ENCODE results near the gene LPP. TPM values are rescaled to one million over a fixed set of nuclear protein-coding genes. Genes with fewer than 3 reads are reported as not detected.

The LPP gene
- total RNA-seq, 6 donors from 2014 or later = 86.0 to 196 (median 160) TPM

- no peak for ATAC-seq (ENCODE audit: low FRiP score in 2 of 2)
- H3K9me3 ChIP-seq = no peaks in the 10 kb centered on the region
- no peak overlapping the region for H3K4me3 ChIP-seq
- H3K4me1 ChIP-seq = peaks cover 0 to 8% (median 7%) of the 10 kb centered on the region in 4 donors
- H3K36me3 ChIP-seq = peaks cover 0 to 5% (median 0%) of the 10 kb centered on the region in 4 donors
- H3K27ac ChIP-seq = no peak overlapping the region
- TF ChIP-seq EP300 (IDR thresholded peaks at IDR 0.05) (no peak), POLR2AphosphoS5 (IDR thresholded peaks at IDR 0.05) (no peak), CTCF (IDR thresholded peaks at IDR 0.05) (no peak), POLR2A (IDR thresholded peaks at IDR 0.05) (no peak)
- DNase-seq = no peak
- H3K27me3 ChIP-seq = no peaks in the 10 kb centered on the region
- WGBS, 2 donors = 94 to 100% methylated on average over 4 of the region's 4 CpGs
Observed at GRCh38 chr3:188322135-188322887, 168.4 kb downstream of the LPP start.

- Histone ChIP-seq H3K27ac (no peak overlapping the region), H3K36me3 (peaks cover 0 to 5% (median 0%) of the 10 kb centered on the region in 4 donors), H3K9me3 (no peaks in the 10 kb centered on the region), H3K4me1 (peaks cover 0 to 8% (median 7%) of the 10 kb centered on the region in 4 donors), H3K27me3 (no peaks in the 10 kb centered on the region), H3K4me3 (no peak overlapping the region)
- DNase-seq = no peak
- TF ChIP-seq POLR2AphosphoS5 (IDR thresholded peaks at IDR 0.05) = no peak
- no peak for TF ChIP-seq CTCF (IDR thresholded peaks at IDR 0.05)
- no peak for TF ChIP-seq POLR2A (IDR thresholded peaks at IDR 0.05)
- TF ChIP-seq EP300 (IDR thresholded peaks at IDR 0.05) = no peak
- WGBS, 2 donors = 72 to 85% methylated on average over 6 of the region's 6 CpGs
- no peak for ATAC-seq (ENCODE audit: low FRiP score in 2 of 2)
Observed at GRCh38 chr3:188323067-188323842, 169.3 kb downstream of the LPP start.

GRCh38 chr3:188326111-188326510 lies 172.2 kb downstream of the LPP start:
- TF ChIP-seq POLR2A (IDR thresholded peaks at IDR 0.05) (no peak), POLR2AphosphoS5 (IDR thresholded peaks at IDR 0.05) (no peak), CTCF (IDR thresholded peaks at IDR 0.05) (no peak)
- peaks cover 0 to 8% (median 7%) of the 10 kb centered on the region in 4 donors for H3K4me1 ChIP-seq
- peaks cover 0 to 5% (median 0%) of the 10 kb centered on the region in 4 donors for H3K36me3 ChIP-seq
- DNase-seq (no peak), ATAC-seq (ENCODE audit: low FRiP score in 2 of 2) (peak in 1 of 2 donors; percentile 54)
- WGBS, 2 donors = 87 to 90% methylated on average over 9 of the region's 9 CpGs
- H3K27me3 ChIP-seq = no peaks in the 10 kb centered on the region
- no peaks in the 10 kb centered on the region for H3K9me3 ChIP-seq
- H3K4me3 ChIP-seq = no peak overlapping the region
- H3K27ac ChIP-seq = no peak overlapping the region

- no peak overlapping the region for H3K27ac ChIP-seq
- peaks cover 0 to 8% (median 7%) of the 10 kb centered on the region in 4 donors for H3K4me1 ChIP-seq
- TF ChIP-seq POLR2AphosphoS5 (IDR thresholded peaks at IDR 0.05) = no peak
- TF ChIP-seq CTCF (IDR thresholded peaks at IDR 0.05) = no peak
- no peak for TF ChIP-seq EP300 (IDR thresholded peaks at IDR 0.05)
- TF ChIP-seq POLR2A (IDR thresholded peaks at IDR 0.05) = no peak
- H3K27me3 ChIP-seq = no peaks in the 10 kb centered on the region
- ATAC-seq (ENCODE audit: low FRiP score in 2 of 2) (no peak), DNase-seq (no peak)
- no peak overlapping the region for H3K4me3 ChIP-seq
- peaks cover 0 to 5% (median 0%) of the 10 kb centered on the region in 4 donors for H3K36me3 ChIP-seq
- 85 to 90% methylated on average over 4 of the region's 4 CpGs for WGBS, 2 donors
- no peaks in the 10 kb centered on the region for H3K9me3 ChIP-seq
Observed at GRCh38 chr3:188326968-188327367, 173.0 kb downstream of the LPP start.
